SK-N-SH (cell line): ENCODE data around the gene HPS5.

Source experiments
- CHD2 ChIP-seq: fragments of 150-350 bp; IDR thresholded peaks from 2 replicates; pipeline ENCODE4 v1.6.1; 2018; ENCODE audit warnings: low read length; ENCODE audit not compliant: partially characterized antibody
- CTCF ChIP-seq: fragments of 200-600 bp; sonication (generic); IDR thresholded peaks from 2 replicates; pipeline ENCODE4 v1.6.1; 2017; ENCODE audit warnings: antibody characterized with exemption, mild to moderate bottlenecking, moderate library complexity
- EP300 ChIP-seq, 2 experiments: IDR thresholded peaks; 2 replicates each; pipeline versions ENCODE4 v1.4.0 to v1.6.1; 2012; ENCODE audit warnings: borderline replicate concordance in 1 of 2, low read depth in 1 of 2, low read length in 1 of 2
- EZH2phosphoT487 ChIP-seq: fragments of 200-600 bp; sonication (generic); IDR thresholded peaks from 2 replicates; pipeline ENCODE4 v1.6.1; 2017; ENCODE audit warnings: low read depth, mixed run types, mild to moderate bottlenecking, antibody characterized with exemption, moderate library complexity, borderline replicate concordance
- GABPA ChIP-seq: IDR thresholded peaks from 2 replicates; pipeline ENCODE4 v1.4.0; 2012; ENCODE audit warnings: low read depth, mild to moderate bottlenecking
- JUND ChIP-seq: IDR thresholded peaks from 2 replicates; pipeline ENCODE4 v1.4.0; 2012
- MAX ChIP-seq: IDR thresholded peaks from 2 replicates; pipeline ENCODE4 v1.4.0; 2012; ENCODE audit warnings: low read depth
- MXI1 ChIP-seq: IDR thresholded peaks from 2 replicates; pipeline ENCODE4 v1.6.1; 2012; ENCODE audit warnings: mild to moderate bottlenecking, low read depth, low read length, improper control_type of control experiment
- POLR2AphosphoS5 ChIP-seq: IDR thresholded peaks from 2 replicates; pipeline ENCODE4 v1.6.1; 2012; ENCODE audit warnings: low read depth, low read length
- REST ChIP-seq: IDR thresholded peaks from 2 replicates; pipeline ENCODE4 v1.6.1; 2012; ENCODE audit warnings: mild to moderate bottlenecking, low read depth, low read length, moderate library complexity
- TAF1 ChIP-seq: IDR thresholded peaks from 2 replicates; pipeline ENCODE4 v1.6.1; 2012; ENCODE audit warnings: low read depth, mild to moderate bottlenecking, low read length, moderate library complexity, borderline replicate concordance
- TCF12 ChIP-seq: IDR thresholded peaks from 2 replicates; pipeline ENCODE4 v1.4.0; 2012
- USF2 ChIP-seq: fragments of 150-350 bp; IDR thresholded peaks from 2 replicates; pipeline ENCODE4 v1.6.1; 2017; ENCODE audit warnings: antibody characterized with exemption, low read length, low read depth, borderline replicate concordance
- TF ChIP-seq, protein P1 (sequence below): IDR thresholded peaks from 2 replicates; pipeline ENCODE4 v1.4.0; 2012; ENCODE audit warnings: low read depth, borderline replicate concordance

DNA sequence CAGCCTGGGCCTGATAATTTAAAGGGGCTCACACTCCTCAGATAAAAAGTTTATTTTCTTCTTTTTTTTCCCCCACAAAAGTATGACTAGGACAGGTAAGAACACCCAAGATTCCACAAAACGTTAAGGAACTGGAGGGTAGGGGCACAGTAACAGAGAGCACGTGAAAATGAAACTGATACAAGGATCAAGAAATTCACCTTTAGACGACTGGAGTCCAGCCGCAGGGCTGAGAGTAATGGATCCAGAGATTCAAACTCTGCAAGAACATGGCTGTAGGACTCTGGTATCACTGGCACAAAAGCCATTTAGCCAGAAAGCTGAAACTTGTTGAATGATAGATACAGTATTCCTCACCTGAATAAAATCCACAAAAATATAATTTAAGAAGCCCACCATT lies 4.4 kb downstream of the HPS5 start:
- TF ChIP-seq CTCF: no peak
- TF ChIP-seq TAF1: no peak
- no peak for TF ChIP-seq EZH2phosphoT487
- TF ChIP-seq, protein P1, sequence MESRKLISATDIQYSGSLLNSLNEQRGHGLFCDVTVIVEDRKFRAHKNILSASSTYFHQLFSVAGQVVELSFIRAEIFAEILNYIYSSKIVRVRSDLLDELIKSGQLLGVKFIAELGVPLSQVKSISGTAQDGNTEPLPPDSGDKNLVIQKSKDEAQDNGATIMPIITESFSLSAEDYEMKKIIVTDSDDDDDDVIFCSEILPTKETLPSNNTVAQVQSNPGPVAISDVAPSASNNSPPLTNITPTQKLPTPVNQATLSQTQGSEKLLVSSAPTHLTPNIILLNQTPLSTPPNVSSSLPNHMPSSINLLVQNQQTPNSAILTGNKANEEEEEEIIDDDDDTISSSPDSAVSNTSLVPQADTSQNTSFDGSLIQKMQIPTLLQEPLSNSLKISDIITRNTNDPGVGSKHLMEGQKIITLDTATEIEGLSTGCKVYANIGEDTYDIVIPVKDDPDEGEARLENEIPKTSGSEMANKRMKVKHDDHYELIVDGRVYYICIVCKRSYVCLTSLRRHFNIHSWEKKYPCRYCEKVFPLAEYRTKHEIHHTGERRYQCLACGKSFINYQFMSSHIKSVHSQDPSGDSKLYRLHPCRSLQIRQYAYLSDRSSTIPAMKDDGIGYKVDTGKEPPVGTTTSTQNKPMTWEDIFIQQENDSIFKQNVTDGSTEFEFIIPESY: no peak
- no peak for TF ChIP-seq GABPA
- TF ChIP-seq REST: no peak
- TF ChIP-seq JUND: no peak
- TF ChIP-seq EP300 (IDR thresholded peaks at IDR 0.05; ENCODE audit: borderline replicate concordance in 1 of 2, low read depth in 1 of 2, low read length in 1 of 2): no peak
- no peak for TF ChIP-seq TCF12
- no peak for TF ChIP-seq CHD2
- TF ChIP-seq MAX: no peak
- TF ChIP-seq USF2: no peak
- no peak for TF ChIP-seq POLR2AphosphoS5
- TF ChIP-seq MXI1: no peak
